Caki2 (cell line): Measurements from ENCODE around the gene TMEM50A. TPM values are rescaled to one million over a fixed set of nuclear protein-coding genes. Genes with fewer than 3 reads are reported as not detected.
A peak's percentile ranks its signal among the peaks of the same experiment; 100 is the strongest.
"Not testable (repeated sequence)": the region's sequence is repeated elsewhere in the genome, so short reads cannot be mapped to it uniquely, and the experiment has no call there.

Source experiments
- DNase-seq: peaks from one replicate; pipeline ENCODE4 v3.0.0-alpha.2; 2015; ENCODE audit warnings: low read depth
- in situ Hi-C: cut with HindIII; loops from 2 replicates; pipeline ENCODE4 v1.10.0; 2016; ENCODE audit warnings: low sequenced_read_pairs, low pct_unique_long_range_greater_than_20kb, mixed read lengths
- total RNA-seq: library from RNA; depleted of rRNA; stranded (reverse); fragments of >200 nt; shearing (Covaris generic); gene quantifications from 2 replicates; pipeline ENCODE4 v1.2.3, GENCODE V29; 2014; ENCODE audit warnings: low replicate concordance; rRNA removed

Gene TMEM50A
- total RNA-seq = 64.1 and 89.1 TPM in 2 replicates

GRCh38 chr1:25338188-25338981, at the start of gene TMEM50A:
TSS of gene TMEM50A (plus strand) at chr1:25338334. CDS start at chr1:25340487, 2,153 bp downstream.
- DNase-seq = peak; percentile 90
- in situ Hi-C loops = no loop called here

- DNase-seq, in situ Hi-C loops: not testable (repeated sequence)
Observed at GRCh38 chr1:25288573-25289101, 49.5 kb upstream of the TMEM50A start.

GRCh38 chr1:25290043-25290442, 48.1 kb upstream of the TMEM50A start:
- DNase-seq, in situ Hi-C loops: not testable (repeated sequence)

GRCh38 chr1:25293426-25293825, 44.7 kb upstream of the TMEM50A start:
- in situ Hi-C loops, DNase-seq: not testable (repeated sequence)

- not testable (repeated sequence) for DNase-seq
Observed at GRCh38 chr1:25294889-25295826, 43.0 kb upstream of the TMEM50A start.

GRCh38 chr1:25296501-25296900, 41.6 kb upstream of the TMEM50A start:
- in situ Hi-C loops, DNase-seq: not testable (repeated sequence)

More at GRCh38 chr1:25294889-25295826, 43.0 kb upstream of the TMEM50A start:
- in situ Hi-C loops = not testable (repeated sequence)

GRCh38 chr1:25300729-25301128, 37.4 kb upstream of the TMEM50A start:
- DNase-seq, in situ Hi-C loops: not testable (repeated sequence)

- DNase-seq, in situ Hi-C loops: not testable (repeated sequence)
Observed at GRCh38 chr1:25302330-25302729, 35.8 kb upstream of the TMEM50A start.

- in situ Hi-C loops, DNase-seq: not testable (repeated sequence)
Observed at GRCh38 chr1:25304936-25305335, 33.2 kb upstream of the TMEM50A start.

- in situ Hi-C loops = not testable (repeated sequence)
Observed at GRCh38 chr1:25308168-25308567, 30.0 kb upstream of the TMEM50A start.

GRCh38 chr1:25309085-25309484, 29.0 kb upstream of the TMEM50A start:
- DNase-seq, in situ Hi-C loops: not testable (repeated sequence)

More at GRCh38 chr1:25308168-25308567, 30.0 kb upstream of the TMEM50A start:
- DNase-seq = not testable (repeated sequence)

- DNase-seq, in situ Hi-C loops: not testable (repeated sequence)
Observed at GRCh38 chr1:25309486-25309885, 28.6 kb upstream of the TMEM50A start.

- in situ Hi-C loops, DNase-seq: not testable (repeated sequence)
Observed at GRCh38 chr1:25312806-25313470, 25.2 kb upstream of the TMEM50A start.

GRCh38 chr1:25320314-25320938, 17.7 kb upstream of the TMEM50A start:
- in situ Hi-C loops, DNase-seq: not testable (repeated sequence)

GRCh38 chr1:25322127-25322526, 16.0 kb upstream of the TMEM50A start:
- in situ Hi-C loops, DNase-seq: not testable (repeated sequence)

- in situ Hi-C loops = not testable (repeated sequence)
Observed at GRCh38 chr1:25324407-25324806, 13.7 kb upstream of the TMEM50A start.

More at GRCh38 chr1:25324407-25324806, 13.7 kb upstream of the TMEM50A start:
- DNase-seq = not testable (repeated sequence)
